ENCODE data around the gene PPID. TPM values are rescaled to one million over a fixed set of nuclear protein-coding genes. Genes with fewer than 3 reads are reported as not detected.

Gene PPID
- total RNA-seq, 2 donors from 2014 or later = 38.9 to 40.3 TPM

- WGBS, 2 experiments (ENCODE audit: insufficient coverage in 1 of 2, insufficient read length in 1 of 2) = 88% methylated on average over 1 of the region's 1 CpG; no CpG with 5 or more reads in 1 of the 2 experiments
- H3K9me3 Mint-ChIP-seq = no peaks in the 10 kb centered on the region
- Histone ChIP-seq H3K36me3 (ENCODE audit: control insufficient read depth, insufficient read depth, low read length) (no peaks in the 10 kb centered on the region), H3K4me1 (ENCODE audit: control insufficient read depth, insufficient read depth, low read length) (no peaks in the 10 kb centered on the region), H3K9me3 (ENCODE audit: control insufficient read depth, low read length) (no peaks in the 10 kb centered on the region), H3K9ac (ENCODE audit: extremely low read depth, low read length, poor library complexity, severe bottlenecking) (no peak overlapping the region), H3K27ac (ENCODE audit: low read depth, low read length) (no peak overlapping the region), H3K27me3 (ENCODE audit: control insufficient read depth, insufficient read depth, low read length, poor library complexity, severe bottlenecking) (no peaks in the 10 kb centered on the region), H3K4me3 (ENCODE audit: low read length) (no peak overlapping the region)
- DNase-seq = no peak
- no peaks in the 10 kb centered on the region for H3K4me1 Mint-ChIP-seq
- no peak overlapping the region for H3K27ac Mint-ChIP-seq
- TF ChIP-seq CTCF (conservative IDR thresholded peaks at IDR 0.05) = no peak
- H3K4me3 Mint-ChIP-seq = no peak overlapping the region
- no peaks in the 10 kb centered on the region for H3K27me3 Mint-ChIP-seq (ENCODE audit: insufficient read depth)
- H3K36me3 Mint-ChIP-seq (ENCODE audit: low read depth) = no peaks in the 10 kb centered on the region
Measured at GRCh38 chr4:158681629-158682028, 41.6 kb downstream of the PPID start.

GRCh38 chr4:158678767-158679166 is 44.4 kb downstream of the PPID start:
- no peaks in the 10 kb centered on the region for H3K36me3 Mint-ChIP-seq (ENCODE audit: low read depth)
- H3K9me3 ChIP-seq (ENCODE audit: control insufficient read depth, low read length) = no peaks in the 10 kb centered on the region
- no peak overlapping the region for H3K9ac ChIP-seq (ENCODE audit: extremely low read depth, low read length, poor library complexity, severe bottlenecking)
- H3K27ac ChIP-seq (ENCODE audit: low read depth, low read length) = no peak overlapping the region
- no peaks in the 10 kb centered on the region for H3K9me3 Mint-ChIP-seq
- no peak overlapping the region for H3K4me3 Mint-ChIP-seq
- H3K27me3 Mint-ChIP-seq (ENCODE audit: insufficient read depth) = no peaks in the 10 kb centered on the region
- no peak overlapping the region for H3K4me3 ChIP-seq (ENCODE audit: low read length)
- WGBS, 2 experiments (ENCODE audit: insufficient coverage in 1 of 2, insufficient read length in 1 of 2) = 83 to 93% methylated on average over 1 to 2 of the region's 2 CpGs
- no peak for DNase-seq
- H3K4me1 ChIP-seq (ENCODE audit: control insufficient read depth, insufficient read depth, low read length) = no peaks in the 10 kb centered on the region
- H3K36me3 ChIP-seq (ENCODE audit: control insufficient read depth, insufficient read depth, low read length) = no peaks in the 10 kb centered on the region
- no peak for TF ChIP-seq CTCF (conservative IDR thresholded peaks at IDR 0.05)
- H3K27ac Mint-ChIP-seq = no peak overlapping the region
- no peaks in the 10 kb centered on the region for H3K27me3 ChIP-seq (ENCODE audit: control insufficient read depth, insufficient read depth, low read length, poor library complexity, severe bottlenecking)
- H3K4me1 Mint-ChIP-seq = no peaks in the 10 kb centered on the region

GRCh38 chr4:158676076-158676475 is 47.1 kb downstream of the PPID start:
- TF ChIP-seq CTCF (conservative IDR thresholded peaks at IDR 0.05) = no peak
- H3K4me1 ChIP-seq (ENCODE audit: control insufficient read depth, insufficient read depth, low read length) = no peaks in the 10 kb centered on the region
- no peak overlapping the region for H3K4me3 ChIP-seq (ENCODE audit: low read length)
- no peaks in the 10 kb centered on the region for H3K36me3 ChIP-seq (ENCODE audit: control insufficient read depth, insufficient read depth, low read length)
- H3K27me3 ChIP-seq (ENCODE audit: control insufficient read depth, insufficient read depth, low read length, poor library complexity, severe bottlenecking) = no peaks in the 10 kb centered on the region
- H3K9ac ChIP-seq (ENCODE audit: extremely low read depth, low read length, poor library complexity, severe bottlenecking) = no peak overlapping the region
- no peaks in the 10 kb centered on the region for H3K9me3 ChIP-seq (ENCODE audit: control insufficient read depth, low read length)
- Mint-ChIP-seq H3K4me1 (peaks cover 4% of the 10 kb centered on the region), H3K27ac (no peak overlapping the region), H3K27me3 (ENCODE audit: insufficient read depth) (no peaks in the 10 kb centered on the region), H3K9me3 (no peaks in the 10 kb centered on the region), H3K4me3 (no peak overlapping the region), H3K36me3 (ENCODE audit: low read depth) (no peaks in the 10 kb centered on the region)
- WGBS, 2 experiments (ENCODE audit: insufficient coverage in 1 of 2, insufficient read length in 1 of 2) = 90 to 91% methylated on average over 4 to 5 of the region's 5 CpGs
- H3K27ac ChIP-seq (ENCODE audit: low read depth, low read length) = no peak overlapping the region
- DNase-seq = no peak
